HL-60/S4 treated with phorbol 12-myristate 13-acetate at 8.2 ng/mL for 4 days and 3 days (cell line): ENCODE results near the gene FSD2.

Experiments used
- in situ Hi-C: fragments of 300-500 bp; cut with MboI; formaldehyde crosslinking; loops from 2 replicates; pipeline ENCODE4 v1.15.0; 2022; ENCODE audit warnings: low sequenced_read_pairs

Gene FSD2, protein sequence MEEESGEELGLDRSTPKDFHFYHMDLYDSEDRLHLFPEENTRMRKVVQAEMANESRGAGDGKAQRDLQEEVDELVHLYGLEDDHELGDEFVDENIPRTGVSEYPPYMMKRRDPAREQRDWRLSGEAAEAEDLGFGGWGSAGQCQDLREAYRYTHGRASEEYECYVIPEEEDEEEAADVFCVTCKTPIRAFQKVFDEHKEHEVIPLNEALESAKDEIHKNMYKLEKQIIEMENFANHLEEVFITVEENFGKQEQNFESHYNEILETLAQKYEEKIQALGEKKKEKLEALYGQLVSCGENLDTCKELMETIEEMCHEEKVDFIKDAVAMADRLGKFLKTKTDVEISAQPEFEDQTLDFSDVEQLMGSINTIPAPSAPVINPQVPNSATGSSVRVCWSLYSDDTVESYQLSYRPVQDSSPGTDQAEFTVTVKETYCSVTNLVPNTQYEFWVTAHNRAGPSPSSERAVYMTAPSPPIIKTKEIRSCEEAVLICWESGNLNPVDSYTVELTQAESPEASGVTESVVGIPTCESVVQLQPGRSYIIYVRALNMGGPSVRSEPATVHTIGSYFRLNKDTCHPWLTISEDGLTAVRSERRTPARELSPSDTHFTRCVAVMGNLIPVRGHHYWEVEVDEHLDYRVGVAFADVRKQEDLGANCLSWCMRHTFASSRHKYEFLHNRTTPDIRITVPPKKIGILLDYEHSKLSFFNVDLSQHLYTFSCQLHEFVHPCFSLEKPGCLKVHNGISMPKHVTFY

GRCh38 chr15:82805994-82806406 lies at the start of gene FSD2:
FSD2 (minus strand) TSS chr15:82806069; CDS start chr15:82787390, 18,679 bp downstream.
- in situ Hi-C loops = no loop called here

DNA sequence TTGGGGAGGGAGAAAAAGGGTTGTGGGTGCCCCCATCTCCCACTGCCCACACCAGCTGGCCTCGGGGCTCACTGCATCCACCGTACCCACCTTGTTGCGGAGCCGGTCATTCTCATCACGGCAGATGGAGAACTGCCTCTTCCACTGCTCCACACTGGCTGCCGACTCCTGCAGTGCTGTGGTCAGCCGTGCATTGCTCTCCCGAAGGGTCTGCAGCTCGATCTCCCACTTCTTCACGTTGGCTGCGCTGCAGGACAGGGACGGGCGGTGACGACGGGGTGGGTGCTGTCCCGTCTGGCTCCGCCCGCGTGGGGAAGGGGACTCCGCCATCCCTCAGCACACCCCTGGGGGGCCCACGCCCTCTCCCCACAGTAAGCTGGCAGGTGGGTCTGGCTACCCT lies 48.7 kb upstream of the FSD2 start:
- in situ Hi-C loops = no loop called here

DNA sequence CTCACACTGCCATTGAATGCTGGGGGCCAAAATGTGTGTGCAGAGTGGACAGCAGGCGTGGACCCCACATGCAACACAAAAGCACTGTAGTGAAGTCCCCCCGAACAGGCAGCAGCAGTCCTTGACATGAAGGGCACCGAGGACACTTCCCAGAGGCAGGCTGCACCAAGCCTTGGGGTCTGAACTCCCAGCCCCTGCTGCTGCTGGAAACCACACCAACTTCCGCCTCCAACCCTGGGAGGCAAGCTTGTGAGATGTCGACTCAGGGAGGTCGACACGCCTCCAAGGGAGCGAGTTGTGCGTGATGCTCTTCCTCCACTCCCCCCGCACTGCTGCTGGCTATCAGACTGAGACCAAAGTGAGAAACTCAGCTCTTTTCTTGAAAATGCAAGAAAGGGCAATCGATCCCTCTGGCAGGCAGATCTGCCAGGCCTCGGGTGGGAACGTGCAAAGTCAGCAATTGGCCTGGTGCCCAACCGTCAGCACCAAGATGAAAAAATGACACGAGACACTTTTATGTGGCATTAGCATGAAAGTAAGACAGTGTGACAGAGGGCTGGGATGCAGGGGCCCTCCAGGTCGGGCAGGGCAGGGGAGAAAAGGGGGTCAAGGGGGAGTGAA lies 47.2 kb upstream of the FSD2 start:
- in situ Hi-C loops = no loop called here

- in situ Hi-C loops = no loop called here
Measured at GRCh38 chr15:82851981-82852511, 46.2 kb upstream of the FSD2 start.

- in situ Hi-C loops = no loop called here
Measured at GRCh38 chr15:82851306-82851850, 45.5 kb upstream of the FSD2 start.

GRCh38 chr15:82850731-82851130 lies 44.9 kb upstream of the FSD2 start:
- in situ Hi-C loops = no loop called here

DNA sequence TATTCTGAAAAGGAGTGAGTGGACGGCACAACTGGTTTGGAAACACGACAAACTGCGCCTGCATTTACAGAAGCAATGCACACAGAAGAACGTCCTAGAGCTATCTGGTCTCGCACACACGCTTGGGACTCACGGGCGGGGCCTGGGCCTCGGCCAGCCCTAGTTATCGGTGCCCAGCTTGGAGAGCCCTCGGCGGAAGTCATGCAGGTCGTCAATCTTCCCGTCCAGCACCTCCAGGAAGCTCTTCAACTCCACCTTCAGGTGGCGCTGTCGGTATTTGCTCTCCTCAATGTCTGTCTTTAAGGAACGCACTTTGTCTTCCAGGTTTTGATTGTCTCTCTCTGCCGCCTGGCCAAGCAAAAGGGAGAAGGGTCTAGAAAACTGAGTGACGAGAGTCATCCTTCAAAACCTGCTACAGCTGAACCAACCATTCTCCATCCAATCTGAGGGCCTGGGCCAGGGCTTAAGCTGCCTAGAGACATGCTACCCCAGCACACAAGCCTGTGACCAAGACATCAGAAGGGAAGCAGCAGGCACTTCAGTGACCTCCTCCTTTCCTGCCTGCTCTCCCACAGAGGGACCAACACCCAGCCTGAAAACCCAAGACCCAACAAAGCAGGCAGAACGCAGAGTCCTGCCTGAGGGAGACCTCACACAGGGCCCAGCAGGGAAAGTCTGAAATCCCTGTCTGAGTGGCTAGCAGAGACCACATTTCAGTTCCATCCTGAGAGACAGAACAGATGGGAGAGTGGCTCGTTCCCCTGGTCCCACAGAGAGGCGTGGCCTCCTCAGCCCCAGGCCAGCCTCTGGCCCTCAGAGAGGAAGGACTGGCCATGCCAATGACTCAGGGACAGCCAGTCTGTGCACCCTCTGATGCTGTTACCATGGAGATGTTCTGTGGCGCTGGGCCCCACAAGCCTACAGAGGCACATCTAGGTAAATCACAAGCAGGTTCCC lies 44.0 kb upstream of the FSD2 start:
- in situ Hi-C loops = loop anchor here (25.0 kb wide), 1 partner anchor 313 kb away; the partner anchor contains the start of gene RPS17

GRCh38 chr15:82848241-82848993 lies 42.5 kb upstream of the FSD2 start:
- in situ Hi-C loops = loop anchor here (25.0 kb wide), 1 partner anchor 311 kb away; the partner anchor contains the start of gene RPS17

DNA sequence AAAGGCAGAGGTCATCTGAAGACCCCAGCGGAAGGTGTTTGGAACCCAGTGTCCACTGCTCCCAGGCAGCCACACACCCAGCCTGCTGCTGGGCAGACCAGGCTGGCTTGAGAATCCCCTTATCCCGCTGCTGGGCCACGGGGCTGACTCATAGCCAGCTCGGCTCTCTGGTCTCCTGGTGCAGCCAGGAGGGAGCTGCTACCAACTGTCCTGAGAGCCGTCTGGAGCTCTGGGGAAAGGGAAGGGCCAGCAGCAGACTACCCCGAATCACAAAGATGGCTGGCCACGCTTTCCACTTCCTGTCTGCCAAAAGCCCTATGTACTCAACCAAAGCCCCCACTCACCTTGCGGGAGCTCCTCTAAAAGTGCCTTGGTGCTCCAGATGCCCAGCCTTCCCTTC lies 41.8 kb upstream of the FSD2 start:
- in situ Hi-C loops = loop anchor here (25.0 kb wide), 1 partner anchor 310 kb away; the partner anchor contains the start of gene RPS17

DNA sequence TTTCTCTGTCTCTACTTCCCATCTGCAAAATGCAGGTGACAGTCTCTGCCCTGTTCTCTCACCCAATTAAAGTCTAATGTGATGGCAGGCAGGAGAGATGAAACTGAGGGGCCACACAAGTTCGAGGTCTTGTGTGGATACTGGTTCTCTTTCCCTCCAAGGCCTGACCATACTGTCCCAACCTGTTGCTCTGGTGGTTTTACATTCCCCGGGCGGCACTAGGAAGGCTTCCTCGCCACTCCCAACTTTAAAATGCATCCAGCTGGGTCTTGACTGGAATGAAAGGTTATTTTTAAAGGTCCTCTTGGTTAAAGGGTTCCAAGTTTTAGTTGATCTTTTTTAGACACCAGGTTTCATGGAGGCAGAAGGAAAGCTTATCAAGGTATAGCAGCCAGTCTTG lies 40.8 kb upstream of the FSD2 start:
- in situ Hi-C loops = loop anchor here (25.0 kb wide), 1 partner anchor 309 kb away; the partner anchor contains the start of gene RPS17

GRCh38 chr15:82845686-82846085 lies 39.8 kb upstream of the FSD2 start:
- in situ Hi-C loops = loop anchor here (25.0 kb wide), 1 partner anchor 308 kb away; the partner anchor contains the start of gene RPS17

DNA sequence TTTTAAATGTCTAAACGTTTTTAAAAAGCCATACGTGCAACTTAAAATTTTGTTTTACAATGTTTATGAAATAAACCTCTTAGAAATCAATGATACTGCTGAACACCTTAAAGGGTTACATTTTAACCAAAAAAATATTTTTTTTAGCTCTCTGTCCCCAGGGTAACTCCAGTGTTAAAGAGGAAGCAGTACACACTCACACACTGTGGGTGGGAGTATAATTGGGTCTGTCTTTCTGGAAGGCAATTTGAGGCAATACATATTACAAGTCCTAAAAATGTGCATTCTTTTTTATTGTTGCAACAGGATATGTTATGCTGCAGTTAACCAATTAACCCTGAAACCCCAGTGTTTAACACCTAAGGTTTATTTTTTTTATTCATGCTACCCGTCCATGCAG lies 37.7 kb upstream of the FSD2 start:
- in situ Hi-C loops = loop anchor here (25.0 kb wide), 1 partner anchor 306 kb away; the partner anchor contains the start of gene RPS17

DNA sequence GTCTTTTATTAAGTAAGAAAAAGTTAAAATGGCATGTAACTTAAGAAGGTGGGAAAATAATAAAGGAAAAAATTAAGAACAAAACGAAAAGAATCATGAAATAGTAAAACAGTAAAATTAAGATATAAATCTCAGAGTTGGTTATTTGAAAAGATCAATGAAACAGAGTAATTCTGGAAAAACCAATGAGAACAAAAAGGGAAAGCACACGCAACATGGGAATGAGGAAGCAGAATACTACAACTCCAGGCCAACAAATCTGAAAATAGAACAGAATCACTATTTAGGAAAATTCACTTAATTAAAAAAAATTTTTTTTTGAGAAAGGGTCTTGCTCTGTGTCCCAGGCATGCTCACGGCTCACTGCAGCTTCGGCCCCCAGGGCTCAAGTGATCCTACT lies 34.3 kb upstream of the FSD2 start:
- in situ Hi-C loops = loop anchor here (25.0 kb wide), 1 partner anchor 303 kb away; the partner anchor contains the start of gene RPS17

DNA sequence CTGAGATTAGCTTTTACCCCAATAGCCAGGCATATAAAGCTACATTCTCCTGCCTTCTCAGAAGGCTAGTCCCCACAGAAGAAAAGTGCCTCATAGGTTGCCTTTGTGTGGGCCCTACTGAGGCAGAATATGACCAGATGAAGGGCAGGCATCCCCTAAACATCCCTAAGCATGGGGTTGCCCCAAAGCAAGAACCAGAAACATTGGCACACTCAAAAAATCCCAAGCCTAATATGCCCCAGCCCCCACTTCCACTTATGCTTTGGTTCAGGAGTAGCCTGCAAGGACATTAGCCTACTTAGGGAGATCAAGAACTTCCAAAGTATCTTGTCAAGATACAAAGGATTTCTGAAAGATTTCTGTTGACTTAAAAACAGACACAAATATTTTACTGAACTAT lies 33.3 kb upstream of the FSD2 start:
- in situ Hi-C loops = loop anchor here (10.0 to 25.0 kb wide), 2 partner anchors 166 to 302 kb away; partner anchors contain the start of gene RPS17

- in situ Hi-C loops = loop anchor here (10.0 to 25.0 kb wide), 2 partner anchors 167 to 301 kb away; partner anchors contain the start of gene RPS17
Measured at GRCh38 chr15:82838096-82838735, 32.3 kb upstream of the FSD2 start.

DNA sequence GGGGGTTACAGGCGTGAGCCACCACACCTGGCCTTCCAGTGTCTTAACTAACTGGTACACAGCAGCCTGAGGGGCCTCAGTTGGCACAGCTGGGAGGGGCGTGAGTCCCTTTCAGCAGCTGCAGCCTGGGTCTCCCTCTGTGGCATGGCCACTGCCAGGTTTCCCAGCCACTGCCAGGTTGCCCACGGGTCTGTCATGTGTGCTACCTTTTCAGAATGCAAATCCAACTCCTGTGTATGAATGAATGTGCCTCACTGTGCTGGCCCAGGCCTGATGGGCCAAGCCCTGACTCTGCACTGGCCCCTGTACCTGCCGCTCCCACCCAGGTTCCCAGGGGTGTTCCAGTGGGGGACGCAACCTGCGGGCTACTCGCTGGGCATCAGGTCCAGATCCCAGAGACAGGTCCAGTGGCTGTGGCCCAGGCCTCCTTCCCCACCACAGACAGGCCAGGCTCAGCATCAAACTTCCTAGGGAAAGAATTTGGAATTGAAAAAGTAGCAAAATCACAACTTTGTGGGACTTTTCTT lies 29.6 kb upstream of the FSD2 start:
- in situ Hi-C loops = loop anchor here (10.0 to 25.0 kb wide), 2 partner anchors 169 to 298 kb away; partner anchors contain the start of gene RPS17

DNA sequence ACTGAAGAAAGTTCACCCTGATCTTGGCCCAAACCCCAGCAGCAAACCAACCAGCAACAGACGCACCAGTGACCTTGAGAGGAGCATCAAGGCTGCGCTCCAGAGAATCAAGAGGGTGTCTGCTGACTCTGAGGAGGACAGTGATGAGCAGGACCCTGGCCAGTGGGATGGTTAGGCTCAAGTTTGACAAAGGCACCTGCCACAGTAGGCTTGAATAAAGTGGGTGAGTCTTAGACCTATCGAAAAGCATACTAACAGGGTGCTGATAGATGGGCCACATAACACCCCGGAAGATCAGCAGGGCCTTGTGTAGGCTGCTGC lies 27.5 kb upstream of the FSD2 start:
- in situ Hi-C loops = loop anchor here (10.0 to 25.0 kb wide), 2 partner anchors 171 to 296 kb away; partner anchors contain the start of gene RPS17
